MM.1S (cell line): ENCODE results near the gene PPP1R11.

ENCODE experiments used
- CTCF ChIP-seq: fragments of 300-600 bp; sonication (generic); IDR thresholded peaks from 2 replicates; pipeline ENCODE4 v1.5.1; 2016; ENCODE audit warnings: antibody characterized with exemption, low read length, mixed read lengths
- EZH2 ChIP-seq: fragments of 300-600 bp; sonication (generic); optimal IDR thresholded peaks from 2 replicates; pipeline ENCODE3; 2017; ENCODE audit warnings: low read depth, mild to moderate bottlenecking, antibody characterized with exemption, low read length, mixed read lengths
- EZH2phosphoT487 ChIP-seq: fragments of 300-600 bp; sonication (generic); IDR thresholded peaks from 2 replicates; pipeline ENCODE4 v1.6.1; 2018; ENCODE audit warnings: antibody characterized with exemption, low read length

DNA sequence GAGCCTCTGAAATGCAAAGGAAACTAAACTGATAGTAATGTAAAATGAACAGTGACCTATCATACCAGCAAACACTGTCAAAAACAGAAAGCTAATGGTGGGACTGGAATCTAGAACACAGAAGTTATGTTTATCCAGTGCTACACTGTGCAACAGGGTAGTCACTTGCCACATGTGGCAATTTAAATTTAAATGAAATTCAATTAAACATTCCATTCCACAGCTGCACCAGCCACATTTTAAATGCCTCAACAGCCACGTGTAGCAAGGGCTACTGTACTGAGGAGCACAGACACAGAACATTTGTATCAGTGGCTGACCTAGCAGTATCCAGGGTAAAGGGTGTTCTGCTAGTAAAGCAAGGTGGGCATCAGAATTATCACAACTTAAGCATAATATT is 11.5 kb upstream of the PPP1R11 start:
- TF ChIP-seq CTCF (no peak), EZH2 (no peak), EZH2phosphoT487 (no peak)
